Activated naive CD4-positive, alpha-beta T cell (primary cell): ENCODE measurements around the gene NANOG.
"Not testable (repeated sequence)": the region's sequence is repeated elsewhere in the genome, so short reads cannot be mapped to it uniquely, and the experiment has no call there.

ENCODE experiments used
- DNase-seq, 4 experiments: peaks; one replicate each; lab custom pipeline; 2025; lab: John Stamatoyannopoulos, UW

NANOG gene

GRCh38 chr12:7788884-7789528 is at the start of gene NANOG:
TSS of gene NANOG (plus strand) at chr12:7789402. CDS start at chr12:7789615, 213 bp downstream.
- not testable (repeated sequence) for DNase-seq

GRCh38 chr12:7747246-7747645 is 42.0 kb upstream of the NANOG start, which contains the start of gene CLEC4C:
TSS of gene CLEC4C (minus strand) at chr12:7747375. CDS start at chr12:7747348, 27 bp downstream.
- DNase-seq: no peak

- no peak for DNase-seq
These were observed 40.4 kb upstream of the NANOG start for GRCh38 chr12:7748852-7749251.

DNA sequence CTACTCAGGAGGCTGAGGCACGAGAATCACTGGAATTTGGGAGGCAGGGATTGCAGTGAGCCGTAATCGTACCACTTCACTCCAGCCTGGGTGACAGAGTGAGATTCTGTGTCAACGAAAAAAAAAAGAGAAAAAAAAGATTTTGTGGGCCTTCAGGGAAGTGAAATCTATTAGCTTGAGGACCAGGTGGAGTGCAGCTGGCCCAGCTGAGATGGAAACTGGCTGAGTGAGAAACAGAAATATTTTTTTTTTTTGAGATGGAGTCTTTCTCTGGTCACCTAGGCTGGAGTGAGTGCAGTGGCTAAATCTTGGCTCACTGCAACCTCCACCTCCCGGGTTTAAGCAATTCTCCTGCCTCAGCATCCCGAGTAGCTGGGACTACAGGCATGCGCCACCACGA is 39.8 kb upstream of the NANOG start:
- no peak for DNase-seq

- no peak for DNase-seq
These were observed 38.9 kb upstream of the NANOG start for GRCh38 chr12:7750350-7750749.

DNA sequence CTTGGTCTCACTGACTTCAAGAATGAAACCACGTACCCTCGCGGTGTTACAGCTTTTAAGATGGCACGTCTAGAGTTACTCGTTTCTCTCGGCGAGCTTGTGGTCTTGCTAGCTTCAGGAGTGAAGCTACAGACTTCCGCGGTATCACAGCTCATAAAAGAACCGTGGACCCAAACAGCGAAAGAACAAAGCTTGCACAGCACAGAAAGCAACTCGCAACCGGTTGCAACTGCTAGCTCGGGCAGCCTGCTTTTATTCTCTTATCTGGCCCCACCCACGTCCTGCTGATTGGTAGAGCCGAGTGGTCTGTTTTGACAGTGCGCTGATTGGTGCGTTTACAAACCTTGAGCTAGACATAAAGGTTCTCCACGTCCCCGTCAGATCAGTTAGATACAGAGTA is 37.8 kb upstream of the NANOG start:
- DNase-seq: no peak

DNA sequence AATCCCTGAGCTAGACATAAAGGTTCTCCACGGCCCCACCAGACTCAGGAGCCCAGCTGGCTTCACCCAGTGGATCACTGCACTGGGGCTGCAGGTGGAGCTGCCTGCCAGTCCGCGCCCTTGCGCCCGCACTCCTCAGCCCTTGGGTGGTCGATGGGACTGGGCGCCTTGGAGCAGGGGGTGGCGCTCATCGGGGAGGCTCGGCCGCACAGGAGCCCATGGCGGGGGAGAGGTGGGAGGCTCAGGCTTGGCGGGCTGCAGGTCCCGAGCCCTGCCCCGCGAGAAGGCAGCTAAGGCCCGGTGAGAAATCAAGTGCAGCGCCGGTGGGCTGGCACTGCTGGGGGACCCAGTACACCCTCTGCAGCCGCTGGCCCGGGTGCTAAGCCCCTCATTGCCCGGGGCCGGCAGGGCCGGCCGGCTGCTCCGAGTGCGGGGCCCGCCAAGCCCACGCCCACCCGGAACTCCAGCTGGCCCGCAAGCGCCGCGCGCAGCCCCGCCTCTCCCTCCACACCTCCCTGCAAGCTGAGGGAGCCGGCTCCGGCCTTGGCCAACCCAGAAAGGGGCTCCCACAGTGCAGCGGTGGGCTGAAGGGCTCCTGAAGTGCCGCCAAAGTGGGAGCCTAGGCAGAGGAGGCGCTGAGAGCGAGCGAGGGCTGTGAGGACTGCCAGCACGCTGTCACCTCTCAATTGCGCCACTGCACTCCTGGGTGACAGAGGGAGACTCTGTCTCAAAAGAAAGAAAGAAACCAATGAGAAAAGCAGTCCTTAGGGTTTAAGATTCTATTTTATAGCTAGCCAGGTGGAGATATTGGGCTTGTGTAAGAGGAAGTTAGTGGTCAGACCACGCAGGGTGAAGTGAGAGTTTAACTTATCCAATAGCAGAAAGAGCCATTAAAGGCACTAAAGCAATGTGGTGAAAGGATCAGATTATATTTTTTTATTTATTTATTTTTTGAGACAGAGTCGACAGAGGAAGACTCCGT is 37.0 kb upstream of the NANOG start:
- DNase-seq: not testable (repeated sequence)

- not testable (repeated sequence) for DNase-seq
These were observed 33.5 kb upstream of the NANOG start for GRCh38 chr12:7755668-7756067.

DNA sequence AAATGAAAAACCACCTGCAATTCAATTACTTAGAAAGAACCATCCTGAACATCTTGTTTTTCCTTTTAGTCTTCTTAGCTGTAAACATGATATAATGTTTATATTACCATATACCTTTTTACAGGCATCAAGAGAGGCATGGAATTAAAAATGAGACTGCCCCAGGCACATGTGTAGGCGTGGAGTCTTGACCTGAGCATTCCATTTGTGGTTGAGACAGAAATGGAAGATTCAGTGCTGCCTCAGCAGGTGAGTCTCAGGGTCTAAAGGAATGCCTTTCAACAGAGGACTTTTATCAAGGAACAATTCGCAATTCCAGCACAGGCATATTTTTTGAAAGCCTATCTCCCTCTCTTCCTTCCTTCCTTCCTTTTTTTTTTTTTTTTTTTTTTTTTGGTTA is 32.2 kb upstream of the NANOG start:
- DNase-seq: no peak

GRCh38 chr12:7758766-7759140 is 30.4 kb upstream of the NANOG start:
- no peak for DNase-seq

GRCh38 chr12:7769999-7770398 is 19.2 kb upstream of the NANOG start:
- DNase-seq: no peak

- DNase-seq: no peak
These were observed 7.9 kb upstream of the NANOG start for GRCh38 chr12:7781274-7781673.

GRCh38 chr12:7782055-7782454 is 7.1 kb upstream of the NANOG start:
- DNase-seq: no peak

GRCh38 chr12:7783433-7783832 is 5.8 kb upstream of the NANOG start:
- DNase-seq: not testable (repeated sequence)

- no peak for DNase-seq
These were observed 4.5 kb upstream of the NANOG start for GRCh38 chr12:7784701-7785100.

GRCh38 chr12:7787574-7788293 is 1.5 kb upstream of the NANOG start:
- DNase-seq: no peak

- DNase-seq: no peak
These were observed 925 bp upstream of the NANOG start for GRCh38 chr12:7788294-7788660.

- DNase-seq: no peak
These were observed 4.0 kb downstream of the NANOG start for GRCh38 chr12:7793211-7793610.

GRCh38 chr12:7797269-7797668 is 8.1 kb downstream of the NANOG start:
- DNase-seq: not testable (repeated sequence)

- no peak for DNase-seq
These were observed 8.6 kb downstream of the NANOG start for GRCh38 chr12:7797698-7798398.

DNA sequence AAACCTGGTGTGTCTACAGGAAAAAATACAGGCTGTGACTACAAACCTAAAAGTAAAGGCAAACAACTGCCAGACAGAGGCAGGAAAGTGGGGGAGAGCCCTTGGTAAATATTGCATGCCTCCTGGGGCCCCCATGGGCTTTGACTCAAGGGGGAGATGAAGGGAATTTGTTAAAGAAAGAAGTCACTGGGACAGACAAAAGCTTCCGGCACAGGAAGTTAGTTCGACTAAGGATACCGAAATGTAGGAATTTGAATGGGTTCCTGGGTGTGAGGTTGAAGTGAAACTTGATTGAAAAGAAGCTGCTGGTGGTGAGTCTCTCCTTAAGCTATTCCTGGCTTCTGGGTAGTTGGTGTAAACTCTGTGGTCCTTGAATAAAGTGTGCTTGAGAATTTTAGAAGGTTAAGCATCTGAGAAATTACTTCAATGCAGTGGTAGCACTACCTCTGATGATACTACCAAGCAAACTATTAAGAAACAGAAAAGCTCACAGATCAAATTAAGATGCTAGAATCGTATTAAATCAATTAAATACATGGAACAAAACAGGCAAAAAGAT is 9.6 kb downstream of the NANOG start:
- DNase-seq: not testable (repeated sequence)

GRCh38 chr12:7801460-7801859 is 12.3 kb downstream of the NANOG start:
- no peak for DNase-seq
